Right cardiac atrium (tissue), 5 donors: ENCODE measurements around the gene PCDHGA10. TPM values are rescaled to one million over a fixed set of nuclear protein-coding genes. Genes with fewer than 3 reads are reported as not detected.
"Not testable (repeated sequence)": the region's sequence is repeated elsewhere in the genome, so short reads cannot be mapped to it uniquely, and the experiment has no call there.

Experiments
- ATAC-seq, 2 donors: fragments of 200-7000 bp; cut with Tn5 transposase; one replicate each; pipeline versions ENCODE4 v1.8.0 to v1.9.1; 2020; ENCODE audit warnings: moderate library complexity in 2 of 2, mild to moderate bottlenecking in 1 of 2
- DNase-seq, 3 donors: peaks; one replicate each; pipeline ENCODE4 v3.0.0-alpha.2; 2020
- H3K27ac ChIP-seq: one replicate; pipeline ENCODE4 v1.5.1; 2013; ENCODE audit warnings: mild to moderate bottlenecking, low read length, control low read depth, moderate library complexity
- H3K27me3 ChIP-seq: one replicate; pipeline ENCODE4 v1.6.1; 2013; ENCODE audit not compliant: control insufficient read depth, insufficient read depth
- H3K4me1 ChIP-seq: one replicate; pipeline ENCODE4 v1.6.1; 2013; ENCODE audit warnings: low read length; ENCODE audit not compliant: control insufficient read depth, insufficient read depth
- H3K4me3 ChIP-seq: one replicate; pipeline ENCODE4 v1.5.1; 2013; ENCODE audit warnings: low read length, control low read depth
- H3K9me3 ChIP-seq: one replicate; pipeline ENCODE4 v1.6.1; 2013; ENCODE audit warnings: low read length; ENCODE audit not compliant: control insufficient read depth
- WGBS: extraction: QIAGEN DNeasy Blood & Tissue Kit; methylation state at CpG from one replicate; pipeline ENCODE4 v1.1.7; 2013; 5-methylcytosine and 5-hydroxymethylcytosine counted together
- intact Hi-C, 4 donors: fragments of 100-400 bp; cut with DNase I; formaldehyde crosslinking; loops; one replicate each; pipeline versions ENCODE4 v1.11.0 to v1.14.0; 2022 to 2023
- polyA plus RNA-seq: library from polyadenylated mRNA; stranded (reverse); fragments of 200-250 nt; gene quantifications from one replicate; pipeline ENCODE4 v1.2.3, GENCODE V29; 2013
- total RNA-seq, 4 donors: library from RNA; stranded (reverse); fragmentation: NEBNext Ultra II Directional; extraction: Animal tissue kit (Norgen Biotek cat#: 25700); gene quantifications; one replicate each; pipeline ENCODE4 v1.2.1, GENCODE V29; 2021
- donor health status: healthy with polysubstance abuse.
- donor health status: DM: no; HTN: yes; CAD: no.
- donor health status: DM: no; HTN: no; CAD: no.
- donor health status: DM: no; HTN: yes; CAD: no; lungs with severe emphysema.
- donor health status: DM: yes; HTN: yes; CAD: no.

PCDHGA10 gene
- total and polyA plus RNA-seq, 5 donors = 1.6 to 5.3 (median 4.0) TPM

DNA sequence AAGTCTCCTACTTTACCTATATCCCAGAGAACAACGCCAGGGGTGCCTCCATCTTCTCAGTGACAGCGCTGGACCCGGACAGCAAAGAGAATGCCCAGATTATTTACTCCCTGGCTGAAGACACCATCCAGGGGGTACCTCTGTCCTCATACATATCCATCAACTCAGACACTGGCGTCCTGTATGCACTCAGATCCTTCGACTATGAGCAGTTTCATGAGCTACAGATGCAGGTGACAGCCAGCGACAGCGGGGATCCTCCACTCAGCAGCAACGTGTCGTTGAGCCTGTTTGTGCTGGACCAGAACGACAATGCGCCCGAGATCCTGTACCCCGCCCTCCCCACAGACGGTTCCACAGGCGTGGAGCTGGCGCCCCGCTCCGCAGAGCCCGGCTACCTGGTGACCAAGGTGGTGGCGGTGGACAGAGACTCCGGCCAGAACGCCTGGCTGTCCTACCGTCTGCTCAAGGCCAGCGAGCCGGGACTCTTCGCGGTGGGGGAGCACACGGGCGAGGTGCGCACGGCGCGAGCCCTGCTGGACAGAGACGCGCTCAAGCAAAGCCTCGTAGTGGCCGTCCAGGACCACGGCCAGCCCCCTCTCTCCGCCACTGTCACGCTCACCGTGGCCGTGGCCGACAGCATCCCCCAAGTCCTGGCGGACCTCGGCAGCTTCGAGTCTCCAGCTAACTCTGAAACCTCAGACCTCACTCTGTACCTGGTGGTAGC, 1.9 kb downstream of the PCDHGA10 start:
- not testable (repeated sequence) for H3K9me3 ChIP-seq, ATAC-seq, H3K4me1 ChIP-seq, DNase-seq, H3K27me3 ChIP-seq, H3K4me3 ChIP-seq, H3K27ac ChIP-seq
- intact Hi-C loops = loop anchor here in 2 of 4 donors (5.0 to 10.0 kb wide), 2 partner anchors 110 to 143 kb away; no protein-coding TSS in a partner anchor
- 28% methylated on average over 46 of the region's 46 CpGs for WGBS

DNA sequence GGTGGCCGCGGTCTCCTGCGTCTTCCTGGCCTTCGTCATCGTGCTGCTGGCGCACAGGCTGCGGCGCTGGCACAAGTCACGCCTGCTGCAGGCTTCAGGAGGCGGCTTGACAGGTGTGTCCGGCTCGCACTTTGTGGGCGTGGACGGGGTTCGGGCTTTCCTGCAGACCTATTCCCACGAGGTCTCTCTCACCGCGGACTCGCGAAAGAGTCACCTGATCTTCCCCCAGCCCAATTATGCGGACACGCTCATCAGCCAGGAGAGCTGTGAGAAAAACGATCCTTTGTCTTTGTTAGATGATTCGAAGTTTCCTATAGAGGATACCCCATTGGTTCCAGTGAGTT, 2.5 kb downstream of the PCDHGA10 start:
- WGBS = 29% methylated on average over 24 of the region's 24 CpGs
- DNase-seq, ATAC-seq, H3K27ac ChIP-seq, H3K9me3 ChIP-seq, H3K27me3 ChIP-seq, H3K4me1 ChIP-seq, H3K4me3 ChIP-seq: not testable (repeated sequence)
- intact Hi-C loops = loop anchor here in 2 of 4 donors (5.0 to 10.0 kb wide), 2 partner anchors 110 to 142 kb away; no protein-coding TSS in a partner anchor

GRCh38 chr5:141417494-141418172, 4.8 kb downstream of the PCDHGA10 start, which contains the start of gene PCDHGB7:
Gene PCDHGB7 (plus strand): TSS chr5:141417677. CDS start chr5:141417860, 183 bp downstream.
- 6% methylated on average over 47 of the region's 47 CpGs for WGBS
- H3K27ac ChIP-seq, H3K27me3 ChIP-seq, H3K4me1 ChIP-seq: not testable (repeated sequence)
- peak within 1 kb of the TSS; percentile 61 for H3K4me3 ChIP-seq
- ATAC-seq (peak; percentile 93 to 96), DNase-seq (peak; percentile 71 to 92 (median 90))
- H3K9me3 ChIP-seq = peaks cover 15% of the 10 kb centered on the region
- intact Hi-C loops = loop anchor here in 2 of 4 donors (5.0 to 10.0 kb wide), 2 partner anchors 107 to 140 kb away; no protein-coding TSS in a partner anchor

DNA sequence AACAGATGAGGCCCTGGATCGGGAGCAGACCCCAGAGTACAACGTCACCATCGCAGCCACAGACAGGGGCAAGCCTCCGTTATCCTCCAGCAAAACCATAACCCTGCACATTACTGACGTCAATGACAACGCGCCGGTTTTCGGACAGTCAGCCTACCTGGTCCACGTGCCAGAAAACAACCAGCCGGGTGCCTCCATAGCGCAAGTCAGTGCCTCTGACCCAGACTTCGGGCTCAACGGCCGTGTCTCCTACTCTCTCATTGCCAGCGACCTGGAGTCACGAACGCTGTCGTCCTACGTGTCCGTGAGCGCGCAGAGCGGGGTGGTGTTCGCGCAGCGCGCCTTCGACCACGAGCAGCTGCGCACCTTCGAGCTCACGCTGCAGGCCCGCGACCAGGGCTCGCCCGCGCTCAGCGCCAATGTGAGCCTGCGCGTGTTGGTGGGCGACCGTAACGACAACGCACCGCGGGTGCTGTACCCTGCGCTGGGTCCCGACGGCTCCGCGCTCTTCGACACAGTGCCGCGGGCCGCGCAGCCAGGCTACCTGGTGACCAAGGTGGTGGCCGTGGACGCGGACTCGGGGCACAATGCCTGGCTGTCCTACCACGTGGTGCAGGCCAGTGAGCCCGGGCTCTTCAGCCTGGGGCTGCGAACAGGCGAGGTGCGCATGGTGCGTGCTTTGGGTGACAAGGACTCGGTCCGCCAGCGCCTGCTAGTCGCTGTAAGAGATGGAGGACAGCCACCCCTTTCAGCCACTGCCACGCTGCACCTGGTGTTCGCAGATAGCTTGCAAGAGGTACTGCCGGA, 6.5 kb downstream of the PCDHGA10 start:
- WGBS = 30% methylated on average over 74 of the region's 74 CpGs
- H3K27me3 ChIP-seq = no peaks in the 10 kb centered on the region
- ATAC-seq (no peak), DNase-seq (no peak)
- H3K27ac ChIP-seq = no peak overlapping the region
- no peak overlapping the region for H3K4me3 ChIP-seq
- peaks cover 18% of the 10 kb centered on the region for H3K9me3 ChIP-seq
- intact Hi-C loops = loop anchor here in 2 of 4 donors (5.0 to 10.0 kb wide), 2 partner anchors 106 to 138 kb away; no protein-coding TSS in a partner anchor
- H3K4me1 ChIP-seq = peaks cover 2% of the 10 kb centered on the region

DNA sequence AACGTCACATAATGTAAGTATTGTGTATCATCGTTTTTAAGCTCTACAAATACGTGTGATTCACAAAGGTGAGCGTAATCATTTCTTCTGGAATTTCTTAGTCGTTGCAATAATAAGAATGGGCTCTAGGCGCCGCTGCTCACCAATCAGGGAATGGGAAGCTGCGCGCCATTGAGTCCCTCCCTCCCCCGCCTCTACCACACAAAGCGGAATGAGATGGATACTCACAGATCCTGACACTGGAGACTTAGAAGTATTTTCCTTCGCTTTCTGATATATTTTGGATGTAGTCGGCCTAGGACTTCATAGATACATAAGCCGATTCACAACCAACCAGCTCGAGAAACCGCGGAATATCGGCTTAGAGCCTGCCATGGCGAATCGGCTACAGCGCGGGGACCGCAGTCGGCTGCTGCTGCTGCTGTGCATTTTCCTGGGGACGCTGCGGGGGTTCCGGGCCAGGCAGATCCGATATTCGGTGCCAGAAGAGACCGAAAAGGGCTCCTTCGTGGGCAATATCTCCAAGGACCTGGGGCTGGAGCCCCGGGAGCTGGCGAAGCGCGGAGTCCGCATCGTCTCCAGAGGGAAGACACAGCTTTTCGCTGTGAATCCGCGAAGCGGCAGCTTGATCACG, 8.2 kb downstream of the PCDHGA10 start, which contains the start of gene PCDHGA11:
PCDHGA11 (plus strand) TSS at position 197 of the 634 bp plus-strand sequence; CDS start at position 374, 177 bp downstream.
- Histone ChIP-seq H3K4me3 (peak within 1 kb of the TSS; percentile 49), H3K4me1 (peaks cover 2% of the 10 kb centered on the region), H3K27ac (no peak within 1 kb of the TSS), H3K9me3 (peaks cover 16% of the 10 kb centered on the region), H3K27me3 (no peaks in the 10 kb centered on the region)
- 13% methylated on average over 42 of the region's 42 CpGs for WGBS
- peak in 1 of 2 donors; percentile 39 for ATAC-seq
- DNase-seq = peak in 1 of 3 donors; percentile 56
- intact Hi-C loops = loop anchor here in 2 of 4 donors (10.0 kb wide), 2 partner anchors 46 to 104 kb away; partner anchors contain the start of genes PCDHGA6 (in 1 of the 2) and PCDHGB3 (in 1 of the 2)

- peak overlapping the region; percentile 49 for H3K4me3 ChIP-seq
- WGBS = 14% methylated on average over 13 of the region's 13 CpGs
- H3K4me1 ChIP-seq = peaks cover 2% of the 10 kb centered on the region
- intact Hi-C loops = loop anchor here in 2 of 4 donors (10.0 kb wide), 2 partner anchors 47 to 103 kb away; partner anchors contain the start of genes PCDHGA6 (in 1 of the 2) and PCDHGB3 (in 1 of the 2)
- H3K27me3 ChIP-seq = no peaks in the 10 kb centered on the region
- no peak overlapping the region for H3K27ac ChIP-seq
- peaks cover 19% of the 10 kb centered on the region for H3K9me3 ChIP-seq
- DNase-seq = no peak
- no peak for ATAC-seq
These were observed 8.7 kb downstream of the PCDHGA10 start for GRCh38 chr5:141421489-141421855.

DNA sequence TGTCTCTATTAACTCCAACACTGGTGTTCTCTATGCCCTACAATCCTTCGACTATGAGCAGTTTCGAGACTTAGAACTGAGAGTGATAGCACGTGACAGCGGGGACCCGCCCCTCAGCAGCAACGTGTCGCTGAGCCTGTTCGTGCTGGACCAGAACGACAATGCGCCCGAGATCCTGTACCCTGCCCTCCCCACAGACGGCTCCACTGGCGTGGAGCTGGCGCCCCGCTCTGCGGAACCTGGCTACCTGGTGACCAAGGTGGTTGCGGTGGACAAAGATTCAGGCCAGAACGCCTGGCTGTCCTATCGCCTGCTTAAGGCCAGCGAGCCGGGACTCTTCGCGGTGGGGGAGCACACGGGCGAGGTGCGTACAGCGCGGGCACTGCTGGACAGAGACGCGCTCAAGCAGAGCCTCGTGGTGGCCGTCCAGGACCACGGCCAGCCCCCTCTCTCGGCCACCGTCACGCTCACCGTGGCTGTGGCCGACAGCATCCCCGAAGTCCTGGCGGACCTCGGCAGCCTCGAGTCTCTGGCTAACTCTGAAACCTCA, 10.0 kb downstream of the PCDHGA10 start:
- WGBS = 23% methylated on average over 42 of the region's 42 CpGs
- Histone ChIP-seq H3K27me3 (no peaks in the 10 kb centered on the region), H3K27ac (no peak overlapping the region), H3K4me1 (peaks cover 2% of the 10 kb centered on the region), H3K4me3 (no peak overlapping the region), H3K9me3 (peaks cover 24% of the 10 kb centered on the region)
- no peak for ATAC-seq
- intact Hi-C loops = loop anchor here in 2 of 4 donors (10.0 kb wide), 2 partner anchors 48 to 102 kb away; partner anchors contain the start of genes PCDHGA6 (in 1 of the 2) and PCDHGB3 (in 1 of the 2)
- peak in 1 of 3 donors; percentile 40 for DNase-seq

GRCh38 chr5:141427783-141428426, 15.1 kb downstream of the PCDHGA10 start:
- Histone ChIP-seq H3K4me3 (no peak overlapping the region), H3K27me3 (no peaks in the 10 kb centered on the region), H3K4me1 (no peaks in the 10 kb centered on the region), H3K9me3 (peaks cover 13% of the 10 kb centered on the region), H3K27ac (no peak overlapping the region)
- no peak for ATAC-seq
- 42% methylated on average over 53 of the region's 53 CpGs for WGBS
- intact Hi-C loops = loop anchor here in 2 of 4 donors (5.0 to 10.0 kb wide), 3 partner anchors 53 to 129 kb away; partner anchors contain the start of genes PCDHGA6 (in 1 of the 2) and PCDHGB3 (in 1 of the 2)
- DNase-seq = peak in 1 of 3 donors; percentile 41

GRCh38 chr5:141430332-141431113, 17.7 kb downstream of the PCDHGA10 start, which contains the start of gene PCDHGA12:
Gene PCDHGA12 (plus strand): TSS chr5:141430507. CDS start chr5:141430760, 253 bp downstream.
- intact Hi-C loops = loop anchor here in 1 of 4 donors (5.0 kb wide), 1 partner anchor 92 kb away; no protein-coding TSS in a partner anchor
- peak; percentile 66 to 81 (median 75) for DNase-seq
- 12% methylated on average over 33 of the region's 33 CpGs for WGBS
- Histone ChIP-seq H3K4me3 (peak within 1 kb of the TSS; percentile 1), H3K9me3 (peaks cover 11% of the 10 kb centered on the region), H3K27ac (no peak within 1 kb of the TSS), H3K4me1 (no peaks in the 10 kb centered on the region), H3K27me3 (no peaks in the 10 kb centered on the region)
- ATAC-seq = peak; percentile 86 to 89
